ENCODE measurements around the gene CRISPLD2.

- TF ChIP-seq POLR2A (IDR thresholded peaks at IDR 0.05), result no peak
- TF ChIP-seq, protein P1, sequence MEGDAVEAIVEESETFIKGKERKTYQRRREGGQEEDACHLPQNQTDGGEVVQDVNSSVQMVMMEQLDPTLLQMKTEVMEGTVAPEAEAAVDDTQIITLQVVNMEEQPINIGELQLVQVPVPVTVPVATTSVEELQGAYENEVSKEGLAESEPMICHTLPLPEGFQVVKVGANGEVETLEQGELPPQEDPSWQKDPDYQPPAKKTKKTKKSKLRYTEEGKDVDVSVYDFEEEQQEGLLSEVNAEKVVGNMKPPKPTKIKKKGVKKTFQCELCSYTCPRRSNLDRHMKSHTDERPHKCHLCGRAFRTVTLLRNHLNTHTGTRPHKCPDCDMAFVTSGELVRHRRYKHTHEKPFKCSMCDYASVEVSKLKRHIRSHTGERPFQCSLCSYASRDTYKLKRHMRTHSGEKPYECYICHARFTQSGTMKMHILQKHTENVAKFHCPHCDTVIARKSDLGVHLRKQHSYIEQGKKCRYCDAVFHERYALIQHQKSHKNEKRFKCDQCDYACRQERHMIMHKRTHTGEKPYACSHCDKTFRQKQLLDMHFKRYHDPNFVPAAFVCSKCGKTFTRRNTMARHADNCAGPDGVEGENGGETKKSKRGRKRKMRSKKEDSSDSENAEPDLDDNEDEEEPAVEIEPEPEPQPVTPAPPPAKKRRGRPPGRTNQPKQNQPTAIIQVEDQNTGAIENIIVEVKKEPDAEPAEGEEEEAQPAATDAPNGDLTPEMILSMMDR (IDR thresholded peaks at IDR 0.05), result no peak
Observed at GRCh38 chr16:84785843-84786581, 33.8 kb upstream of the CRISPLD2 start.
